NCI-H345 (cell line): ENCODE data around the gene ACOT9.
A peak's percentile ranks its signal among the peaks of the same experiment; 100 is the strongest.
"Not testable (repeated sequence)": the region's sequence is repeated elsewhere in the genome, so short reads cannot be mapped to it uniquely, and the experiment has no call there.

Source experiments
- DNase-seq: peaks from one replicate; lab custom pipeline; 2025; lab: John Stamatoyannopoulos, UW

The ACOT9 gene

GRCh38 chrX:23765868-23766267 is 22.8 kb upstream of the ACOT9 start:
- DNase-seq, result no peak

- DNase-seq, result no peak
Observed at GRCh38 chrX:23765449-23765848, 22.4 kb upstream of the ACOT9 start.

GRCh38 chrX:23764188-23764984 is 21.3 kb upstream of the ACOT9 start:
- DNase-seq, result peak; percentile 86

GRCh38 chrX:23759821-23760220 is 16.7 kb upstream of the ACOT9 start:
- DNase-seq, result no peak

GRCh38 chrX:23756165-23756564 is 13.1 kb upstream of the ACOT9 start:
- DNase-seq, result peak; percentile 48

GRCh38 chrX:23754664-23755063 is 11.6 kb upstream of the ACOT9 start:
- no peak for DNase-seq

GRCh38 chrX:23752740-23753415 is 9.8 kb upstream of the ACOT9 start:
- DNase-seq, result no peak

- no peak for DNase-seq
Observed at GRCh38 chrX:23749576-23749975, 6.5 kb upstream of the ACOT9 start.

- no peak for DNase-seq
Observed at GRCh38 chrX:23749129-23749528, 6.1 kb upstream of the ACOT9 start.

GRCh38 chrX:23745786-23746185 is 2.7 kb upstream of the ACOT9 start:
- no peak for DNase-seq

- DNase-seq, result not testable (repeated sequence)
Observed at GRCh38 chrX:23743623-23743971, 521 bp upstream of the ACOT9 start.

- DNase-seq, result peak; percentile 65
Observed at GRCh38 chrX:23742174-23742696, 841 bp downstream of the ACOT9 start.

- DNase-seq, result no peak
Observed at GRCh38 chrX:23737413-23737812, 5.7 kb downstream of the ACOT9 start.

GRCh38 chrX:23736030-23736429 is 7.0 kb downstream of the ACOT9 start:
- no peak for DNase-seq

- no peak for DNase-seq
Observed at GRCh38 chrX:23732704-23733103, 10.4 kb downstream of the ACOT9 start.

- no peak for DNase-seq
Observed at GRCh38 chrX:23731951-23732350, 11.1 kb downstream of the ACOT9 start.

GRCh38 chrX:23729214-23729613 is 13.9 kb downstream of the ACOT9 start:
- no peak for DNase-seq

GRCh38 chrX:23727206-23727605 is 15.9 kb downstream of the ACOT9 start:
- DNase-seq, result no peak

GRCh38 chrX:23726191-23726590 is 16.9 kb downstream of the ACOT9 start:
- no peak for DNase-seq

- no peak for DNase-seq
Observed at GRCh38 chrX:23720117-23720677, 22.9 kb downstream of the ACOT9 start.

GRCh38 chrX:23705235-23705634 is 37.8 kb downstream of the ACOT9 start:
- no peak for DNase-seq

GRCh38 chrX:23704673-23705206 is 38.3 kb downstream of the ACOT9 start:
- DNase-seq, result no peak
